T1000 (cell line): ENCODE results near the gene RPS16.

Source experiments
- DNase-seq: peaks from one replicate; lab custom pipeline; 2025; ENCODE audit warnings: mixed read lengths; lab: John Stamatoyannopoulos, UW

The RPS16 gene

GRCh38 chr19:39449116-39449797 lies 13.5 kb upstream of the RPS16 start:
- no peak for DNase-seq

DNA sequence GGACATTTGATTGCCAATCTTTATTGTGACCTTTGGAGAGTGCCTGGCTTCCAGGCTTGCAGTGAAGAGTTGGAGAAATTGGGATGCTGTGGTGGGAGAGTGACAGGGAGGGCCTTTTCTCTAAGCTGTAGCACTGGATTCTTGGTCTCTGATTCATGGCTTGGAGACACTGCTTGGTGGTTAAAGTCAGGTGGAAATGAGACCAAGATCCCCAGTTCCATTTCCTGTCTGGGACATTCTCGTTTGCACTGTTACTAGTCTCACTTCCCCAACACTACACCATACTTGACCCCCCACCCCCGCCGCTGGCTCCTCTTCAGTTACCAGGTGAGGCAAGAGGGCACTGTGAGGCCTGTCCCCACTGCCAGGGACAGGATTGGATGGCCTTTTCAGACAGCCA lies 12.5 kb upstream of the RPS16 start:
- DNase-seq: no peak

GRCh38 chr19:39446365-39447084 lies 10.8 kb upstream of the RPS16 start:
- DNase-seq: no peak

DNA sequence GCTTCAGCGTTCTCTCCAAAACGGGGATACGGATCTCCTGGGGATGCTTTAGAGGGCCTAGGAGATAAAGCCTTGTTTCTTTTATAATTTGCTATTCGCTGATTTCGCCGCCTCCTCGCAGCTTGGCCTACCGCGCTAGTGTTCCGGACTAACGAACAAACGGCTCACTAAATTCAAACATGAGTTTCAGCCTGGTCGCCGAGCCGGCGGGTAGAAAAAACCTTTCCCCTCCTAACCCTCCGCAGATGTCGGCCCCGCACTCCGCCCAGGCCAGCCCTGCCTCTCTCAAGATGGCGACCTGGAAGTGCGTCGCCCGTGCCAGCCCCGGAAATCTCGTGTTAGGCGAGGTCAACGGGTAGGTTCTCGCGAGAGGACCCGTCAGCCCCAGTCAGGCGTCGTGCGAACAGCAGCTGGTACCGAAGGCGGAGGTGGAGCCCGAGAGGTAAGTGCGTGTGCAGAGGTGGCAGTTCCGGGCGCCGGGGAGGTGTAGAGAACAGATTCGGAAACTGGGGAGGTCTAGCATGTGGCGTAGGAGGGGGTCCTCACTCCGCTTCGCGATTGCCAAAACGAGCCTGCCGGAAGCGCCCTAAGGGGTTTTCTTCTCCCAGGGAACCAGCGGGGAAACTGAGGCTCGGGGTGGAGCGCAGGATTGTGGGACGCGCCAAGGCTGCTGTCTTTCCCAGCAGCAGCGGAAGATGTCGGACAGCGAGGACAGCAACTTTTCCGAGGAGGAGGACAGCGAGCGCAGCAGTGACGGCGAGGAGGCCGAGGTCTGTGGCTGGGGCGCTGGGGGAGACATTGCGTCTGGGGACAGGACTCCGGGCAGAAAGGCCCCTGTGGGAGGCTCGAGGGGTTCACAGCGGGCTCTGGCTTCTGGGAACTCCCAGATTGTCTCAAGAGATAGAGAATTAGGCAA lies 9.7 kb upstream of the RPS16 start, which contains the start of gene SUPT5H:
SUPT5H (plus strand) TSS at position 387 of the 916 bp plus-strand sequence; CDS start at position 696, 309 bp downstream.
- peak; percentile 96 for DNase-seq

DNA sequence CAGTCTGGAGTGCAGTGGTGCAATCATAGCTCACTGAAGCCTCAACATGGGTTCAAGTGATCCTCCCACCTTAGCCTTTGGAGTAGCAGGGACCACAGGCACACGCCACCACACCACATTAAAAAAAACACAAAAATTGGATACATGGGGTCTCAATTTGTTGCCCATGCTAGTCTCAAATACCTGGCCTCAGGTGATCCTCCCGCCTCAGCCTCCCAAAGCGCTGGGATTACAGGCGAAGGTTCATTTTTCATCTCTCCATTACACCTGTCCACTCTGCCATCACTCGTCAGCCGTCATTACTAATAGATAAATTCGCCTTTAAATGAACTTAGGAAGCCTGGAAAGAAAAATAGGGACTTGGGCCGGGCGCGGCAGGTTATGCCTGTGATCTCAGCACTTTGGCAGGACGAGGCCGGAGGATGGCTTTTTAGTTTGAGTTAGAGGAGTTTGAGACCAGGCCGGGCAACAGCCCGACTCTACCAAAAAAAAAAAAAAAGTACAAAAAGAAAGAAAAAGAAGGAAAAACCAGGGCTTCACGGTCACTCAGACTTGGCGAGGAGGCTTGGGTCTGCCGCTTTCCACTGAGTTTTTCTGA lies 8.9 kb upstream of the RPS16 start:
- DNase-seq: no peak

DNA sequence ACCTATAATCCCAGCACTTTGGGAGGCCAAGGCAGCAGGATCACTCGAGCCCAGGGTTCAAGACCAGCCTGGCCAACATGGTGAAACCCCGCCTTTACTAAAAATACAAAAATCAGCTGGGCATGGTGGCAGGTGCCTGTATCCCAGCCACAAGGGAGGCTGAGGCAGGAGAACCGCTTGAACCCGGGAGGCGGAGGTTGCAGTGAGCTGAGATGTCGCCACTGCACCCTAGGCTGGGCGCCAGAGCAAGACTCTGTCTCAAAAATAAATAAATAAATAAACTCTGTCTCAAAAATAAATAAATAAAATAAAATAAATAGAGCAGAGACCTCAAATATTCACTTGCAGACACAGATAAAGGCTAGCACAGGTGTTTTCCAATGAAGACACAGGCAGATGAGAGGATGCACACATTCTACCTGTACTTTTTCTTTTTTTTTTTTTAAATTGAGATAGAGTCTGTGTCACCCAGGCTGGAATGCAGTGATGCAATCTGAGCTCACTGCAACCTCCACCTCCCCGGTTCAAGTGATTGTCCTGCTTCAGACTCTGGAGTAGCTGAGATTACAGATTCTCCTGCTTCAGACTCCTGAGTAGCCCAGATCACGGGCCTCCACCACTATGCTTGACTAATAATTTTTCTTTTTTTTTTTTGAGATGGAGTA lies 2.7 kb upstream of the RPS16 start:
- no peak for DNase-seq

DNA sequence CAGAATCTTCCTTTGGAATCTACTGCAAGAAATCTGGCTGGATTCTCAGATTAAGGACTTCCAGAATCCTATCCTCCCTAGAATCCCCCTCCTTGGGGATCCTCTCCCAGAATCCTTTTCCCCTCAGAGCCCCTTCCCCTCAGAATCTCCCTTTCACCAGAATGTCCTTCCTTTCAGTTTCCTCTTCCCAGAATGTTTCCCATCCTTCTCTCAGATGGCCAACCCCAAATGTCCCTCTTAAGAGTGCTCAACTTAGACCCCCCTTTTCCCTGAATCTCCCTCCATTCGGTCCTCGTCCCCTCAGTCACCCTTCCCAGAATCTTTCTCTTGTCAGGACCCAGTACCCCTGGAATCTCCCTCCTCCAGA lies 584 bp upstream of the RPS16 start:
- DNase-seq: no peak

DNA sequence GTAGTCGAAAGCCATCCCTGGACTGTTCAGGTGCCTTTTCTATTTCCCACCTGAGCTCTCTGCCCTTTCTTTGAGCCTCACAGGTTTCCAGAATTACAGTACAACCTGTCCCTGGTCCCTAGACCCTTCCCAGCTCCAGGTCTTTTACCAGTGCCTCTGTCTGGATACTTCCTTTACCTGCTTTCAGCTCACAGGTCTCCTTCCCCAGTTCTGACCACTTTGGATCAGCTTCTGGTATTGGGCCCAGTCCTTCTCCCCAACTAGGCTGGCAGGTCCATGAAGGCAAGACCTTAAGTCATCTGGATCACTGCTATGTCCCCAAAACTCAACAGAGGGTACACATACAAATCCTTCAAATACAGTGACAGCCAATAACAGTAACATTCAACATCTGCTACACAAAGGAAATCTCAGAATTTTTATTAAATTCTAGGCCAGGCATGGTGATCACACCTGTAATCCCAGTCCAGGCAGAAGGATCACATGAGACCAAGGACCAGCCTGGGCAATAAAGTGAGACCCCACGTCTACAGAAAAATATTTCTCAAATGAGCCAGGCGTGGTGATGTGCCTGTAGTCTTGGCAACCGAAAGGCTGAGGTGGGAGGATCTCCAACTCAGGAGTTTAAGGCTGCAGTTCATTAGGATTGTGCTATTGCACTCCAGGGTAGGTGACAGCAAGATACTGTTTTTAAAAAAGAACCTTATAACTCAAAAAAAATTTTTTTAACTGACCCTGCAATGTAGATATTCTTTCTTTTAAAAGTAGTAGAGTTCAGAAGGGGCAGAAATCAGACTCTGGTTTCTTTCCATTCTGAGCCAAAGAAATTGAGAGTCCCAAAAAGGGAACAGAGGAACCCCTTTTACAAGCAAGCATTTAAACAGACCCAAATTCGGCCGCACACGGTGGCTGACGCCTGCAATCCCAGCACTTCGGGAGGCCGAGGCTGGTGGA lies 1.3 kb downstream of the RPS16 start:
- DNase-seq: no peak

DNA sequence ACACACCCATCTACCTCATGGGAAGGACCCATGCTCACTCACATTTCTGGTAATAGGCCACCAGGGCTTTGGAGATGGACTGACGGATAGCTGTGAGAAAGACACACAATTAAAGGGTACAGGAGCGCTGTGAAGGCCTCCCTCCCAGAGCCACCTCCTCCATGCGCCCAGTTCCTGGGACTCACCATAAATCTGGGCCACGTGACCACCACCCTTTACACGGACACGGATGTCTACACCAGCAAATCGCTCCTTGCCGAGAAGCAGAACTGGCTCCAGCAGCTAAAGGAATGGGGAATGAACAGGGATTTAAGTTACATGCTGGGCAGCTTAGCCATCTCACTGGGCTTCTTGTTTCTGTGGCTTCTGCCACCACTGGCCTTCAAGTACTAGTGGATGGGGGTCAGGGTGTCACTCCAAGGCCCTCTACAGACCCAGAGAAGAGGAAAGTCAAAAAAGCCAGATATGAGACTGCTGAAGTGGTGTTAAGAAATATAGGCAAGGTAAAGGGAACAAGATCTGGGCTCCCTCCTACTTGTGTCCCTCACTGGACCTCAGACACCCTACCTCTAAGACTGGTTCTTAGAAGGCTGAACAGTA lies 2.2 kb downstream of the RPS16 start:
- no peak for DNase-seq

DNA sequence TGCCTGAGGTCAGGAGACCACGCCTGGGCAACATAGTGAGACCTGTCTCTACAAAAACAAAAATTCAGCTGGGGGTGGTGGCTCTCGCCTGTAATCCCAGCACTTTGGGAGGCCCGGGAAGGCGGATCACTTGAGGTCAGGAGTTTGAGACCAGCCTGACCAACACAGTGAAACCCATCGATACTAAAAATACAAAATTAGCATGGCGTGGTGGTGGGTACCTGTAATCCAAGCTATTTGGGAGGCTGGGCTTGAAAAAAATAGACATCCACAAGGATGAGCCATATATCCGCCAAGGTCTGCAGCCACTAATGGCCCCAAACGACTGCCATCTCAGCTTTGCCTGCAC lies 3.1 kb downstream of the RPS16 start:
- no peak for DNase-seq

DNA sequence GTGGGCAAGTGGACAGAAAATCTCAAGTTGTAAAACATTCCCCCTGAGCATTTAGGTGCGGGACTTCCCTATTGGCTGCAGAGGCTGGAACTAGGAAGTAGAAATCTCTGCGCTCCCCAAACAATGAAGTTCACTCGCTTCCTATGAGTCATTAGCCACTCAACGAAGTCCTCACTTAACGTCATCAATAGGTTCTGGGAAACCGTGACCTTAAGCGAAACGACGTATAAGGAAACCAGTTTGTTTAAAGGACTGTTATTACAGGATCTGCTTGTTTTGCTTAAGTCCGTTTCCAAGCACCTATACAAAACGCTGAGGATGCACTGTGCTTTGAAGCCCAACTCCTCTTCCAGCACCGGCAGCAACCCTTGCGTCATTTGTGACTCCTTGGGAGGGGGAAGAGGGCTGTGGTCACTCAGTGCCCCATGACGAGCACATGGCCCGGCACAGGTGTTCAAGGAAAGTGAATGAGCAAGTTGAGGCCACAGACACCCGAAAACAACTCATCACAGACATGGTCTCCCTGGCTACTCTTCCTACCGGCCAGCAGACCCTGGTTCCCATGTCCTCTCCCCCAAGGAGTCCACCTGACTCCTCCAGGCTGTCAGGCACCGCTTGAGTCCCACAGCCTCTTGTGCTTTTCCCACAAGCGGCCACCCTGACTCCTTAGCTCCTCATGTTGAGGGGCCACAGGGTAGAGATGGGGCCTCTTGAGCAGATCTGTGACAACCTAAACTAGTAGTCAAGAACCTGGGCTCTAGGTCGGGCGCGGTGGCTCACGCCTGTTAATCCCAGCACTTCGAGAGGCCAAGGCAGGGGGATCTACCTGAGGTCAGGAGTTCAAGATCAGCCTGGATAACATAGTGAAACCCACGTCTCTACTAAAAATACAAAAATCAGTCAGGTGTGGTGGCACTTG lies 4.8 kb downstream of the RPS16 start:
- DNase-seq: peak; percentile 69

- DNase-seq: peak; percentile 30
Measured at GRCh38 chr19:39428283-39429112, 7.3 kb downstream of the RPS16 start.

DNA sequence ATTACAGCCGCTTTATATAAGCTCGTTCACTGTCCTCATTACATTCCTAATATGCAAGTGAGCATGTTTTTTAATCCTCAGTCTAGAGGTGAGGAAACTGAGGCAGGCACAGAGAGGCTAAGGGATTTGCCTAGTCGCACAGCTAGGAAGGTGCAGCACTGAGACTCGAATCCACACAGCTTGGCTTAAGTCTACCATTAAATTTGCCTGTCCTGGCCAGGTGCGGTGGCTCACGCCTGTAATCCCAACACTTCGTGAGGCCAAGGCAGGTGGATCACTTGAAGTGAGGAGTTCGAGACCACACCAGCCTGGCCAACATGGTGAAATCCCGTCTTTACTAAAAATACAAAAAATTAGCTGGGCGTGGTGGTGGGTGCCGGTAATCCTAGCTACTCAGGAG lies 8.0 kb downstream of the RPS16 start:
- no peak for DNase-seq

DNA sequence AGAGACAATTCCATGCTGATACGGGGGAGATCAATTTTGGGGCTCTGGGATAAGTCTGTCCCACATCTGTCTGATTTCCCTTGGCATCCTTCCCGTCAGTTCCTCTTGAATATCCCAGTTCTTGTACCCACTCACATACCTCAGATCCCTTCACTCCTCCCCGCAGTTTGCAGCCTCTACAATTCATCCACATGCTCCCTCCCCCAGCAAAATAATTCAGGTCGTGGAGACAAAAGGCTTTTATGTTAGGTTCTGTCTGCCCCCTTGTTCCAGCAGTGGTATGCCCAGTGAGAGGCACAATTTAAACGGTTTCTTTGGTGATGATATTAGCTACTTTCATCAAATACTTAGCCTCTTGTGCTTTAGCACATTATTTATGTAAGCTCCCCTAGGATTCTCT lies 9.6 kb downstream of the RPS16 start:
- no peak for DNase-seq

DNA sequence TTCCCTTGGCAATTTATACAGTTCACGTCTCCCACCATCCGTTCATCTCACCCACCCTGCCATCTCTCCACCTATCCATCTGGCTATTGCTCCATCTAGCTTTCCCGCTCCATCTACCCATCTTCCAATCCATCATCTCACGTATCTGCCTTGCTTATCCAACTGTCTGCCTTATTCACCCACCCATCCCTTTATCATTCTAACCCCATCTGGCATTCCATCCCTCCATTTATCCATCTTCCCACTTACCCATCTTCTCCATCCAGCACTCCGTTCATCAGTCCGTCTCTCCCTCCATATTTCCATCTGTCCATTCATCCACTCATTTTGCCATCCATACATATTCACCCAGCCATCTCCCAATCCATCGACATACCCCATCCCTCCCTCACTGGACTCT lies 10.0 kb downstream of the RPS16 start:
- DNase-seq: no peak

- no peak for DNase-seq
Measured at GRCh38 chr19:39424934-39425333, 10.8 kb downstream of the RPS16 start.

DNA sequence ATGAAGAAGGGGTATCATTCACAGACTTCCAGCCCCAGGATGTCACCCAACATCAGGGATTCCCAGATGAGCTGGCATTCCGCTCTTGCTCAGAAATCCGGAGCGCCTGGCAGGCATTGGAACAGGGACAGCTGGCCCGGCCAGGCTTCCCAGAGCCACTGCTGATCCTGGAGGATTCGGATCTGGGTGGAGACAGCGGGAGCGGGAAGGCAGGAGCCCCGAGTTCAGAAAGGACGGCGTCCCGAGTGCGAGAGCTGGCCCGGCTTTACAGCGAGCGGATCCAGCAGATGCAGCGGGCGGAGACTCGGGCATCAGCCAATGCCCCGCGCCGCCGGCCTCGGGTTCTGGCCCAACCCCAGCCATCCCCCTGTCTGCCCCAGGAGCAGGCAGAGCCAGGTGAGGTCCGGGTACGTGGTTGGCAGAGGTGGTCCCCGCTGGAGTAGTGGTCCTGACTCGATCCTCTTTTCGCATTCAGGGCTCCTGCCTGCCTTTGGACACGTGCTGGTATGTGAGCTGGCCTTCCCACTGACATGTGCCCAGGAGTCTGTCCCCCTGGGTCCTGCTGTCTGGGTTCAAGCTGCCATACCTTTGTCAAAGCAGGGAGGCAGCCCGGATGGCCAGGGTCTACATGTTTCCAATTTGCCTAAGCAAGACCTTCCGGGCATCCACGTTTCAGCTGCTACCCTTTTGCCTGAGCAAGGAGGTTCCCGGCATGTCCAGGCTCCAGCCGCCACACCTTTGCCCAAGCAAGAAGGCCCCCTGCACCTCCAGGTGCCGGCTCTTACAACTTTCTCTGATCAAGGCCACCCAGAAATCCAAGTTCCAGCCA lies 12.3 kb downstream of the RPS16 start:
- no peak for DNase-seq
